A673 (cell line): ENCODE results near the gene SLC35G6. TPM values are rescaled to one million over a fixed set of nuclear protein-coding genes. Genes with fewer than 3 reads are reported as not detected.
A peak's percentile ranks its signal among the peaks of the same experiment; 100 is the strongest.

ENCODE experiments used
- BruUV-seq: library from RNA; stranded (reverse); fragments of 400-500 nt; replicated peaks from 2 replicates; lab custom pipeline; 2021; lab: Mats Ljungman, UMichigan
- CTCF ChIA-PET: fragments of 300-600 bp; sonication (Branson Sonifier 250); formaldehyde crosslinking; loops from one replicate; lab custom pipeline; 2022; ENCODE audit warnings: antibody characterized with exemption; lab: Charles Lee
- POLR2A ChIA-PET: fragments of 300-600 bp; sonication (Branson Sonifier 250); formaldehyde crosslinking; loops from one replicate; lab custom pipeline; 2022; ENCODE audit warnings: antibody characterized with exemption; ENCODE audit not compliant: low non-redundant PET; lab: Charles Lee
- DNase-seq: peaks from one replicate; pipeline ENCODE4 v3.0.0-alpha.2; 2015; ENCODE audit warnings: low spot score
- H3K27ac ChIP-seq: fragments of 200-600 bp; sonication (generic); 2 replicates; pipeline ENCODE4 v1.5.1; 2016; ENCODE audit warnings: mixed run types, low read depth, mild to moderate bottlenecking, mixed read lengths, antibody characterized with exemption, low read length; ENCODE audit not compliant: poor library complexity, severe bottlenecking
- H3K27me3 ChIP-seq: fragments of 200-600 bp; sonication (generic); replicated peaks from 2 replicates; pipeline ENCODE4 v1.6.1; 2017; ENCODE audit warnings: mixed run types, low read depth, mild to moderate bottlenecking, mixed read lengths, antibody characterized with exemption, low read length; ENCODE audit not compliant: insufficient read depth, poor library complexity
- H3K36me3 ChIP-seq: fragments of 200-600 bp; sonication (generic); 2 replicates; pipeline ENCODE4 v1.6.1; 2016; ENCODE audit warnings: mixed run types, mild to moderate bottlenecking, mixed read lengths, antibody characterized with exemption, low read length; ENCODE audit not compliant: insufficient read depth, poor library complexity, severe bottlenecking
- H3K4me1 ChIP-seq: fragments of 200-600 bp; sonication (generic); 2 replicates; pipeline ENCODE4 v1.6.1; 2017; ENCODE audit warnings: mixed run types, mild to moderate bottlenecking, mixed read lengths, antibody characterized with exemption, low read length; ENCODE audit not compliant: insufficient read depth, poor library complexity, severe bottlenecking
- H3K4me3 ChIP-seq: fragments of 200-600 bp; sonication (generic); 2 replicates; pipeline ENCODE4 v1.5.1; 2016; ENCODE audit warnings: low read depth, mixed run types, mild to moderate bottlenecking, mixed read lengths, low read length; ENCODE audit not compliant: poor library complexity, severe bottlenecking
- H3K9me3 ChIP-seq: fragments of 200-600 bp; sonication (generic); 2 replicates; pipeline ENCODE4 v1.6.1; 2016; ENCODE audit warnings: mixed run types, low read depth, mild to moderate bottlenecking, mixed read lengths, antibody characterized with exemption, low read length; ENCODE audit not compliant: poor library complexity, severe bottlenecking
- EZH2 ChIP-seq: fragments of 200-600 bp; sonication (generic); IDR thresholded peaks from 2 replicates; pipeline ENCODE4 v1.6.1; 2017; ENCODE audit warnings: borderline replicate concordance, low read depth, mild to moderate bottlenecking, mixed read lengths, antibody characterized with exemption, low read length; ENCODE audit not compliant: poor library complexity, severe bottlenecking
- intact Hi-C: fragments of 100-400 bp; cut with micrococcal nuclease; formaldehyde crosslinking; loops from one replicate; pipeline ENCODE4 v1.10.0; 2022; ENCODE audit not compliant: unreplicated experiment
- total RNA-seq: library from RNA; stranded (reverse); gene quantifications from 2 replicates; pipeline ENCODE4 v1.2.3, GENCODE V29; 2021
- TF ChIP-seq, protein P1 (sequence below): fragments of 300-800, 200-600 bp; sonication (generic); conservative IDR thresholded peaks from 2 replicates; pipeline ENCODE4 v1.5.1; 2017; ENCODE audit warnings: low read depth, mild to moderate bottlenecking, antibody characterized with exemption, low read length, moderate library complexity, mixed read lengths

SLC35G6 gene
- total RNA-seq, 1 experiment from 2014 or later = not detected

DNA sequence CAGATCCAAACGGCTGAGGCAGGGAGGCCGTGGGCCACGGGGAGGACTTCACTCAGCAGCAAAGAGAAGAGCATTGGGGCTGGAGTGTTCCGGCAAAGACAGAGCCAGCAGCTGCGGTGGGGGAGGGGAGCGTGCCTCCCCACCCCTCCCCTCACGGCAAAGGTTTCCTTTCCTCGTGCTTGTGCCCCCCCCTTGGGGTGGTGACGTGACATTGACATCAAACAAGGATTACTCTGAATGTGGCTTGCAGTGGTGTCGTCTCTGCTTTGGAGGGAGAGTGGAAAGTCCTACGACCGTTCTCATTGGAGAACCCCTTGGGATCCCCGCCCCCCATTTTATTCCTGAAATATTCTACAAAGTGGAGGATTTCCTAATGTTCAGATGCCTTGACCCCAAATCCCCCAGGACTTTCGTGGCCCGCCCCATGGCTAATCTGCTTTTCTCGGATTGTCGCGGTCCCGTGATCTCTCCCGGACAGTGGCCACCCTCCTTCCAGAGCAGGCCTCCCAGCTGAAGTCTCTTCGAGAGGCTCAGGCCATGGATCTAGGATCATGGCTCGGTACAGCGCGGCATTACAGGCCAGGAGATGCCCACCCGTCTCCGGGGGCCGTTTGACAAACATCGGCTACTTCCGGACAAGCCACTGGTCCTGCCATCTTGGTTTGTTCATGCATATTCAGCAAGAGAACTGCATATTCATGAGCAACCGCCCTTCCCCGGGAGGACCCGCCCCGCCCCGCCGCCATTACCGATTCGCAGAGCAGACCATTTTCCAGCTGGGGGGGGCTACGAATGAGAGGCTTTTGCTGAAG is 2.2 kb downstream of the SLC35G6 start:
- Histone ChIP-seq H3K4me3 (peak overlapping the region; percentile 91), H3K4me1 (peaks cover 40% of the 10 kb centered on the region), H3K27me3 (no peaks in the 10 kb centered on the region), H3K27ac (peak overlapping the region; percentile 100), H3K9me3 (no peaks in the 10 kb centered on the region), H3K36me3 (no peaks in the 10 kb centered on the region)
- ChIA-PET CTCF (interaction anchor here (0.6 kb wide), 1 partner anchor 127 kb away, joined by 3 read pairs; no protein-coding TSS in a partner anchor), POLR2A (interaction anchor here (0.6 to 0.7 kb wide), 5 partner anchors 16 to 688 kb away, joined by 3 to 9 read pairs (median 4); partner anchors contain the start of gene CTDNEP1)
- TF ChIP-seq EZH2 = no peak
- TF ChIP-seq, protein P1, sequence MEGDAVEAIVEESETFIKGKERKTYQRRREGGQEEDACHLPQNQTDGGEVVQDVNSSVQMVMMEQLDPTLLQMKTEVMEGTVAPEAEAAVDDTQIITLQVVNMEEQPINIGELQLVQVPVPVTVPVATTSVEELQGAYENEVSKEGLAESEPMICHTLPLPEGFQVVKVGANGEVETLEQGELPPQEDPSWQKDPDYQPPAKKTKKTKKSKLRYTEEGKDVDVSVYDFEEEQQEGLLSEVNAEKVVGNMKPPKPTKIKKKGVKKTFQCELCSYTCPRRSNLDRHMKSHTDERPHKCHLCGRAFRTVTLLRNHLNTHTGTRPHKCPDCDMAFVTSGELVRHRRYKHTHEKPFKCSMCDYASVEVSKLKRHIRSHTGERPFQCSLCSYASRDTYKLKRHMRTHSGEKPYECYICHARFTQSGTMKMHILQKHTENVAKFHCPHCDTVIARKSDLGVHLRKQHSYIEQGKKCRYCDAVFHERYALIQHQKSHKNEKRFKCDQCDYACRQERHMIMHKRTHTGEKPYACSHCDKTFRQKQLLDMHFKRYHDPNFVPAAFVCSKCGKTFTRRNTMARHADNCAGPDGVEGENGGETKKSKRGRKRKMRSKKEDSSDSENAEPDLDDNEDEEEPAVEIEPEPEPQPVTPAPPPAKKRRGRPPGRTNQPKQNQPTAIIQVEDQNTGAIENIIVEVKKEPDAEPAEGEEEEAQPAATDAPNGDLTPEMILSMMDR = no peak
- peak; percentile 93 for DNase-seq
- BruUV-seq = TSS peak; percentile 86
- intact Hi-C loops = loop anchor here (1.0 to 10.0 kb wide), 3 partner anchors 43 to 129 kb away; partner anchors contain the start of genes KCTD11, TMEM102 and TMEM95

DNA sequence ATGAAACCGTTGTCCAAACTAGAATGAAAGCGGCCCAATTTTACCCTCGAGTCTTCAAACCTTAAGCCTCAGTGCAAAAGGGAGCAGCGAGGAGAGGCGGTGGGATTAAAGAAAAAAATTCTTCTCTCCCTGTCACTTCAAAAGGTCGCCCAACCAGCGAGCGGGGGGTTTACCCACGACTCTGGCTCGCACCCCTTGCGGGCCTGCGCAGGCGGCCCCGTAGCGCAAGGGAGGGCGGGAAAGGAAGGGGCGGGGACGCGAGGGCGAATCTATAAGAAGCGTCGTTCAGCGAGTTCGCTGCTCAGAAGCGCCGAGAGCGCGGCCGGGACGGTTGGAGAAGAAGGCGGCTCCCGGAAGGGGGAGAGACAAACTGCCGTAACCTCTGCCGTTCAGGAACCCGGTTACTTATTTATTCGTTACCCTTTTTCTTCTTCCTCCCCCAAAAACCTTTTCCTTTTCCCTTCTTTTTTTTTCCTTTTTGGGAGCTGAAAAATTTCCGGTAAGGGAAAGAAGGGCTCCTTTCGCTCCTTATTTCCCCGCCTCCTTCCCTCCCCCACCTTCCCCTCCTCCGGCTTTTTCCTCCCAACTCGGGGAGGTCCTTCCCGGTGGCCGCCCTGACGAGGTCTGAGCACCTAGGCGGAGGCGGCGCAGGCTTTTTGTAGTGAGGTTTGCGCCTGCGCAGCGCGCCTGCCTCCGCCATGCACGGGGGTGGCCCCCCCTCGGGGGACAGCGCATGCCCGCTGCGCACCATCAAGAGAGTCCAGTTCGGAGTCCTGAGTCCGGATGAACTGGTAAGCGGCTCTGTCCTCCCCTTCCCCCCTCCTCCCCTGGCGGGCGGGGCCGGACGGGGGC is 3.0 kb downstream of the SLC35G6 start, which contains the start of gene POLR2A:
TSS of gene POLR2A (plus strand) at position 300 of the 852 bp plus-strand sequence.
- intact Hi-C loops = loop anchor here (1.0 to 10.0 kb wide), 2 partner anchors 44 to 129 kb away; partner anchors contain the start of genes KCTD11 and TMEM95
- H3K36me3 ChIP-seq = no peaks in the 10 kb centered on the region
- H3K27me3 ChIP-seq = no peaks in the 10 kb centered on the region
- POLR2A ChIA-PET = interaction anchor here (0.6 to 0.7 kb wide), 8 partner anchors 16 to 687 kb away, joined by 3 to 9 read pairs (median 4); partner anchors contain the start of gene CTDNEP1
- no TSS peak for BruUV-seq
- DNase-seq = peak; percentile 98
- H3K4me1 ChIP-seq = peaks cover 39% of the 10 kb centered on the region
- H3K4me3 ChIP-seq = peak within 1 kb of the TSS; percentile 91
- CTCF ChIA-PET = interaction anchor here (0.6 kb wide), 1 partner anchor 128 kb away, joined by 3 read pairs; no protein-coding TSS in a partner anchor
- no peaks in the 10 kb centered on the region for H3K9me3 ChIP-seq
- H3K27ac ChIP-seq = peak within 1 kb of the TSS; percentile 100
- TF ChIP-seq, protein P1 = 0 out of 2 replicates have a peak, but pooled peaks have one; percentile 14
- TF ChIP-seq EZH2 = no peak

DNA sequence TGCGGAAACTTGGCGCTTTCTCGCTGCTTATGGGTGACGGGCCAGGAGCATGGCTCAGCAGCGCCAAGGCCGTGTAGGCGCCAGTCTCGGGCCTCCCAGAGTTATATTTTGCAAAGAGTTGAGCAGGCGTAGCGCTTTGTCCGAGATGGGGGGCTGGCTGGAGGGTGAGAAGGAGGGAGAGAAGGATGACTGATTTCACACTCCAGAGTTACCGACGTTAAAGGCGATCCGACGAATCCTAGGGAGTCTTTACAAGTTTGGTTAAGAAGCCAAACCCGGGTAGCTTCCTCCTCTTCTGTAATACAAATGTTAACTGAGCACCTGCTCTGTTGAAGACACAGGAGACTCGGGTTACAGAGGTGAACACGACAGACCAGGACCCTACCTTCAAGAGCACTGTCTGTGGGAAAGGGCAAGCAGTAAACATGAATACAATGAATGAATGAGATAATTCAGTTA is 3.7 kb downstream of the SLC35G6 start:
- TSS peak; percentile 42 for BruUV-seq
- ChIA-PET CTCF (no interaction called here), POLR2A (interaction anchor here (0.6 to 0.7 kb wide), 4 partner anchors 44 to 787 kb away, joined by 3 to 12 read pairs (median 4); no protein-coding TSS in a partner anchor)
- H3K36me3 ChIP-seq = no peaks in the 10 kb centered on the region
- intact Hi-C loops = loop anchor here (1.0 to 10.0 kb wide), 2 partner anchors 45 to 130 kb away; partner anchors contain the start of genes KCTD11 and TMEM95
- peak overlapping the region; percentile 91 for H3K4me3 ChIP-seq
- no peaks in the 10 kb centered on the region for H3K9me3 ChIP-seq
- TF ChIP-seq, protein P1 = no peak
- TF ChIP-seq EZH2 = no peak
- H3K27me3 ChIP-seq = no peaks in the 10 kb centered on the region
- peaks cover 36% of the 10 kb centered on the region for H3K4me1 ChIP-seq
- no peak for DNase-seq
- peak overlapping the region; percentile 100 for H3K27ac ChIP-seq
